ENCODE data around the gene RAB17.

Gene RAB17

GRCh38 chr2:237549643-237550415 lies 40.7 kb downstream of the RAB17 start:
- Histone ChIP-seq H3K36me3 (replicated peaks; ENCODE audit: insufficient read depth, low read length) (no peaks in the 10 kb centered on the region), H3K4me3 (ENCODE audit: low read length) (no peak overlapping the region), H3K27me3 (replicated peaks; ENCODE audit: insufficient read depth, low read length) (peaks cover 12% of the 10 kb centered on the region), H3F3A (ENCODE audit: insufficient read depth, low read length) (no peaks in the 10 kb centered on the region), H3K9me2 (replicated peaks; ENCODE audit: insufficient read depth, low read length) (no peaks in the 10 kb centered on the region), H3K9me3 (replicated peaks; ENCODE audit: insufficient read depth, low read length) (no peaks in the 10 kb centered on the region), H3K4me1 (ENCODE audit: low read length) (no peaks in the 10 kb centered on the region), H4K20me1 (ENCODE audit: insufficient read depth, low read length) (no peaks in the 10 kb centered on the region), H2AFZ (ENCODE audit: low read length) (no peak overlapping the region), H3K79me2 (ENCODE audit: low read length) (no peaks in the 10 kb centered on the region), H3K27ac (ENCODE audit: low read length) (no peak overlapping the region), H3K9ac (ENCODE audit: low read length) (no peak overlapping the region), H3K4me2 (ENCODE audit: low read depth, low read length) (no peak overlapping the region)
- DNase-seq, result no peak
- TF ChIP-seq EZH2phosphoT487 (IDR thresholded peaks at IDR 0.05; ENCODE audit: low read length) (no peak), CTCF (IDR thresholded peaks at IDR 0.05; ENCODE audit: low read length) (no peak), EZH2 (optimal IDR thresholded peaks at IDR 0.05; ENCODE audit: low read depth, low read length) (no peak)

GRCh38 chr2:237549216-237549615 lies 41.3 kb downstream of the RAB17 start:
- DNase-seq, result no peak
- no peak overlapping the region for H3K9ac ChIP-seq (ENCODE audit: low read length)
- H3K9me3 ChIP-seq (replicated peaks; ENCODE audit: insufficient read depth, low read length), result no peaks in the 10 kb centered on the region
- H2AFZ ChIP-seq (ENCODE audit: low read length), result no peak overlapping the region
- no peaks in the 10 kb centered on the region for H3K4me1 ChIP-seq (ENCODE audit: low read length)
- peaks cover 6% of the 10 kb centered on the region for H3K27me3 ChIP-seq (replicated peaks; ENCODE audit: insufficient read depth, low read length)
- H3K9me2 ChIP-seq (replicated peaks; ENCODE audit: insufficient read depth, low read length), result no peaks in the 10 kb centered on the region
- H4K20me1 ChIP-seq (ENCODE audit: insufficient read depth, low read length), result no peaks in the 10 kb centered on the region
- H3F3A ChIP-seq (ENCODE audit: insufficient read depth, low read length), result no peaks in the 10 kb centered on the region
- no peak overlapping the region for H3K27ac ChIP-seq (ENCODE audit: low read length)
- H3K79me2 ChIP-seq (ENCODE audit: low read length), result no peaks in the 10 kb centered on the region
- no peak overlapping the region for H3K4me2 ChIP-seq (ENCODE audit: low read depth, low read length)
- TF ChIP-seq CTCF (IDR thresholded peaks at IDR 0.05; ENCODE audit: low read length), result no peak
- no peak for TF ChIP-seq EZH2 (optimal IDR thresholded peaks at IDR 0.05; ENCODE audit: low read depth, low read length)
- no peak for TF ChIP-seq EZH2phosphoT487 (IDR thresholded peaks at IDR 0.05; ENCODE audit: low read length)
- H3K4me3 ChIP-seq (ENCODE audit: low read length), result no peak overlapping the region
- no peaks in the 10 kb centered on the region for H3K36me3 ChIP-seq (replicated peaks; ENCODE audit: insufficient read depth, low read length)

- H3K4me3 ChIP-seq (ENCODE audit: low read length), result no peak overlapping the region
- H3K4me2 ChIP-seq (ENCODE audit: low read depth, low read length), result no peak overlapping the region
- H3K9ac ChIP-seq (ENCODE audit: low read length), result no peak overlapping the region
- no peak overlapping the region for H2AFZ ChIP-seq (ENCODE audit: low read length)
- H3K79me2 ChIP-seq (ENCODE audit: low read length), result no peaks in the 10 kb centered on the region
- H3K27ac ChIP-seq (ENCODE audit: low read length), result no peak overlapping the region
- no peaks in the 10 kb centered on the region for H3F3A ChIP-seq (ENCODE audit: insufficient read depth, low read length)
- no peaks in the 10 kb centered on the region for H4K20me1 ChIP-seq (ENCODE audit: insufficient read depth, low read length)
- H3K4me1 ChIP-seq (ENCODE audit: low read length), result no peaks in the 10 kb centered on the region
- no peaks in the 10 kb centered on the region for H3K36me3 ChIP-seq (replicated peaks; ENCODE audit: insufficient read depth, low read length)
- H3K9me3 ChIP-seq (replicated peaks; ENCODE audit: insufficient read depth, low read length), result no peaks in the 10 kb centered on the region
- DNase-seq, result no peak
- H3K9me2 ChIP-seq (replicated peaks; ENCODE audit: insufficient read depth, low read length), result no peaks in the 10 kb centered on the region
- TF ChIP-seq EZH2 (optimal IDR thresholded peaks at IDR 0.05; ENCODE audit: low read depth, low read length) (no peak), CTCF (IDR thresholded peaks at IDR 0.05; ENCODE audit: low read length) (no peak)
- no peaks in the 10 kb centered on the region; the same call in 1 of the 2 replicates for H3K27me3 ChIP-seq (replicated peaks; ENCODE audit: insufficient read depth, low read length)
Observed at GRCh38 chr2:237547841-237548416, 42.6 kb downstream of the RAB17 start.
